ENCODE measurements around the gene MAD1L1. TPM values are rescaled to one million over a fixed set of nuclear protein-coding genes. Genes with fewer than 3 reads are reported as not detected.

MAD1L1 gene
- total and polyA plus RNA-seq, 8 donors = 12.8 to 469 (median 27.3) TPM

DNA sequence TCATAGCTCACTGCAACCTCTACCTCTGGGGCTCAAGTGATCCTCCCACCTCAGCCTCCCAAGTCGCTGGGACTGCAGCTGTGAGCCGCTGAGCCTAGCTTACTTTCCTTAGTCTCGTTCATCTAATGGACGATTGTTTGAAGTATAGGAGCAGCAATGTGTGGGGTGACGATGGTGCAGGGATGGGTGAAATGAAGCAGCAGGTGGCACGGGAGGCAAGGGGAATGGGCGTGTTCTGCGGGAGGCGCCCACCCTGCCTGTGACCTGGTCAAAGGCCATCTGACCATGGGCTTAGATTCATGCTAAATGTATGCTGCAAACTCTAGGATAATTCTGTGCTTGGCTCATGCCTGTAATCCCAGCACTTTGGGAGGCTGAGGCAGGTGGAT is 210.7 kb downstream of the MAD1L1 start:
- H3K27ac ChIP-seq = no peak overlapping the region
- no peaks in the 10 kb centered on the region for H3K36me3 ChIP-seq
- no peak for DNase-seq
- WGBS, 5 donors = 93 to 99% (median 97%) methylated on average over 9 of the region's 9 CpGs
- peaks cover 0 to 17% (median 9%) of the 10 kb centered on the region in 4 donors for H3K9me3 ChIP-seq
- H3K4me1 ChIP-seq = peaks cover 6 to 25% (median 13%) of the 10 kb centered on the region in 4 donors
- no peak overlapping the region for H3K4me3 ChIP-seq
- TF ChIP-seq, protein P1, sequence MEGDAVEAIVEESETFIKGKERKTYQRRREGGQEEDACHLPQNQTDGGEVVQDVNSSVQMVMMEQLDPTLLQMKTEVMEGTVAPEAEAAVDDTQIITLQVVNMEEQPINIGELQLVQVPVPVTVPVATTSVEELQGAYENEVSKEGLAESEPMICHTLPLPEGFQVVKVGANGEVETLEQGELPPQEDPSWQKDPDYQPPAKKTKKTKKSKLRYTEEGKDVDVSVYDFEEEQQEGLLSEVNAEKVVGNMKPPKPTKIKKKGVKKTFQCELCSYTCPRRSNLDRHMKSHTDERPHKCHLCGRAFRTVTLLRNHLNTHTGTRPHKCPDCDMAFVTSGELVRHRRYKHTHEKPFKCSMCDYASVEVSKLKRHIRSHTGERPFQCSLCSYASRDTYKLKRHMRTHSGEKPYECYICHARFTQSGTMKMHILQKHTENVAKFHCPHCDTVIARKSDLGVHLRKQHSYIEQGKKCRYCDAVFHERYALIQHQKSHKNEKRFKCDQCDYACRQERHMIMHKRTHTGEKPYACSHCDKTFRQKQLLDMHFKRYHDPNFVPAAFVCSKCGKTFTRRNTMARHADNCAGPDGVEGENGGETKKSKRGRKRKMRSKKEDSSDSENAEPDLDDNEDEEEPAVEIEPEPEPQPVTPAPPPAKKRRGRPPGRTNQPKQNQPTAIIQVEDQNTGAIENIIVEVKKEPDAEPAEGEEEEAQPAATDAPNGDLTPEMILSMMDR (IDR thresholded peaks at IDR 0.05) = no peak
- no peak for TF ChIP-seq POLR2AphosphoS5 (IDR thresholded peaks at IDR 0.05)
- no peak for TF ChIP-seq EP300 (IDR thresholded peaks at IDR 0.05)
- TF ChIP-seq POLR2A (IDR thresholded peaks at IDR 0.05) = no peak
- intact Hi-C loops (cut with DNase I; ENCODE audit: low total_unique reads) = no loop called here
- H3K27me3 ChIP-seq = no peaks in the 10 kb centered on the region

GRCh38 chr7:2019711-2020511 is 212.8 kb downstream of the MAD1L1 start:
- H3K4me3 ChIP-seq = peak overlapping the region in 2 of 4 donors; percentile 6 to 26
- intact Hi-C loops (cut with DNase I; ENCODE audit: low total_unique reads) = no loop called here

GRCh38 chr7:2019461-2019710 is 213.4 kb downstream of the MAD1L1 start:
- no peaks in the 10 kb centered on the region for H3K27me3 ChIP-seq
- H3K4me1 ChIP-seq = peaks cover 6 to 25% (median 13%) of the 10 kb centered on the region in 4 donors
- H3K27ac ChIP-seq = peak overlapping the region in 4 of 5 donors; percentile 59 to 74 (median 66)
- H3K36me3 ChIP-seq = peaks cover 0 to 1% (median under 1%) of the 10 kb centered on the region in 4 donors
- intact Hi-C loops (cut with DNase I; ENCODE audit: low total_unique reads) = no loop called here
- WGBS, 5 donors = 41 to 76% (median 73%) methylated on average over 7 to 10 of the region's 10 CpGs
- no peak for DNase-seq
- peak overlapping the region in 1 of 4 donors; percentile 26 for H3K4me3 ChIP-seq
- no peak for TF ChIP-seq POLR2AphosphoS5 (IDR thresholded peaks at IDR 0.05)
- TF ChIP-seq, protein P1 (IDR thresholded peaks at IDR 0.05) = no peak
- no peak for TF ChIP-seq EP300 (IDR thresholded peaks at IDR 0.05)
- no peak for TF ChIP-seq POLR2A (IDR thresholded peaks at IDR 0.05)
- H3K9me3 ChIP-seq = peaks cover 0 to 3% (median under 1%) of the 10 kb centered on the region in 4 donors

More at GRCh38 chr7:2019711-2020511, 212.8 kb downstream of the MAD1L1 start:
- no peaks in the 10 kb centered on the region for H3K36me3 ChIP-seq
- peaks cover 0 to 8% (median 4%) of the 10 kb centered on the region in 4 donors for H3K9me3 ChIP-seq
- WGBS, 5 donors = 64 to 76% (median 75%) methylated on average over 25 to 43 of the region's 43 CpGs
- peaks cover 6 to 25% (median 13%) of the 10 kb centered on the region in 4 donors for H3K4me1 ChIP-seq
- TF ChIP-seq EP300 (IDR thresholded peaks at IDR 0.05) (no peak), POLR2AphosphoS5 (IDR thresholded peaks at IDR 0.05) (peak in 1 of 3 donors; percentile 29)
- peak in 1 of 2 donors; percentile 69 for DNase-seq
- H3K27me3 ChIP-seq = no peaks in the 10 kb centered on the region
- peak overlapping the region in 4 of 5 donors; percentile 59 to 74 (median 66) for H3K27ac ChIP-seq

DNA sequence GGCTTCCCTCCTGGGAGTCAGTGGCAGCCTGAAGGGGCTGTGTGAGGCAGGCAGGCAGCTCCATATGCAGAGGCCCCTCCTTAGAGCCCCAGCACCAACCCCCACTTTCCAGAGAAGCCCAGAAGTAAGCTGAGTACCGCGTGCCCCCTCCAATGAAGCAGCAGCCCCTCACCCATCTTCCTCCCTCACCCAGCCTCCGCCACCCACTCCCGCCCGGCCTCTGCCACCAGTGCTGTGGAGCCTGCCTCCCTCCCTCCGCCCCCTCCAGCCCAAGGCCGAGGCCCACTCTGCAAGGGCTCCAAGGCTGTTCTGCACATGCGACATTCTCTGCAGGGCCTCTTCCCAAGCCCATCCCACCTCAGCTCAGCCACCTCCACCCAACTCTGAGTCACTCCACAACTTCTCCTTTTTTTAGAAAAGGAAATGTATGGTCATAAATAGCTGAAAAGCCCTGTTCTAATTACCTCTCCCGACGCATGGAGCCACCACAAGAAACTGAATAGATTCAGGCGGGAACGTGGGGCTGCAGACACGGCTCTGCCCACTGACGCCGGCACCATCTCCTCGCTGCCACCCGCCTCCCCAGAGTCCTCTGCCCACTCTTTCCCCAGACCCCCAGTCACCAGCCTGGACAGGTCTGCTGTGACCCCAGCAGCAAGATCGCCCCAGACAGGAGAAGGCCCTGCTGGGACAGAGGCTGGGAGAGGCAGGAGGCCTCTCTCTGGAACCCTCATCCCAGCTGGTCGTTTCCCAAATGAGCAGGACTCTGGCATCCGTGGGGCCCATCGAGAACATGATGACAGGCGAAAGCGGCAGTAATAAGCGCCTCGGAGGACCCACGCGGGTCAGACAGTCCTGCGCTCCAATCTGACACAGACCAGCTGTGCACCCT is 213.9 kb downstream of the MAD1L1 start:
- Histone ChIP-seq H3K4me3 (peak overlapping the region in 1 of 4 donors; percentile 26), H3K36me3 (peaks cover 0 to 6% (median 5%) of the 10 kb centered on the region in 4 donors), H3K4me1 (peaks cover 6 to 25% (median 13%) of the 10 kb centered on the region in 4 donors), H3K9me3 (no peaks in the 10 kb centered on the region), H3K27me3 (no peaks in the 10 kb centered on the region), H3K27ac (peak overlapping the region in 4 of 5 donors; percentile 59 to 74 (median 66))
- 64 to 84% (median 79%) methylated on average over 27 to 28 of the region's 28 CpGs for WGBS, 5 donors
- DNase-seq = peak in 1 of 2 donors; percentile 82
- intact Hi-C loops (cut with DNase I; ENCODE audit: low total_unique reads) = no loop called here
- TF ChIP-seq EP300 (IDR thresholded peaks at IDR 0.05) (no peak), POLR2A (IDR thresholded peaks at IDR 0.05) (no peak), POLR2AphosphoS5 (IDR thresholded peaks at IDR 0.05) (no peak)
- TF ChIP-seq, protein P1 (IDR thresholded peaks at IDR 0.05) = no peak
